Right lobe of liver (tissue), 6 donors: ENCODE results near the gene C1QTNF8. TPM values are rescaled to one million over a fixed set of nuclear protein-coding genes. Genes with fewer than 3 reads are reported as not detected.

Source experiments
- ATAC-seq, 4 donors: fragments of 200-7000 bp; cut with Tn5 transposase; one replicate each; pipeline ENCODE4 v1.9.1; 2020; ENCODE audit warnings: mild to moderate bottlenecking in 4 of 4, moderate library complexity in 4 of 4
- DNase-seq, 3 donors: peaks; one replicate each; pipeline ENCODE4 v3.0.0-alpha.2; 2020
- H3K27ac ChIP-seq, 3 donors: fragments of 200-600 bp; one replicate each; pipeline ENCODE4 v1.8.0; 2022
- H3K27me3 ChIP-seq, 2 donors: fragments of 200-600 bp; one replicate each; pipeline ENCODE4 v1.8.0; 2022
- H3K36me3 ChIP-seq, 4 donors: fragments of 200-600 bp; sonication (generic) in 1 of 4; one replicate each; pipeline versions ENCODE4 v1.5.1 to v1.8.0; 2017 to 2022; ENCODE audit warnings: control low read depth in 1 of 4
- H3K4me1 ChIP-seq, 4 donors: fragments of 200-600 bp; sonication (generic) in 1 of 4; one replicate each; pipeline versions ENCODE4 v1.5.1 to v1.8.0; 2017 to 2022; ENCODE audit warnings: control low read depth in 1 of 4
- H3K4me3 ChIP-seq, 3 donors: fragments of 200-600 bp; one replicate each; pipeline ENCODE4 v1.8.0; 2022
- H3K9me3 ChIP-seq, 4 donors: fragments of 200-600 bp; sonication (generic) in 1 of 4; one replicate each; pipeline versions ENCODE4 v1.5.1 to v1.8.0; 2017 to 2022; ENCODE audit warnings: control low read depth in 1 of 4
- POLR2A ChIP-seq: fragments of 450-650 bp; IDR thresholded peaks from one replicate; pipeline ENCODE4 v1.6.1; 2017; ENCODE audit warnings: antibody characterized with exemption, mild to moderate bottlenecking
- WGBS: methylation state at CpG from one replicate; pipeline ENCODE4 v1.1.6; 2018; ENCODE audit warnings: low coverage, low lambda C conversion rate; ENCODE audit not compliant: insufficient coverage; ENCODE audit errors: missing lambda C conversion rate; 5-methylcytosine and 5-hydroxymethylcytosine counted together
- intact Hi-C, 2 donors: fragments of 100-400 bp; cut with DNase I; formaldehyde crosslinking; loops; one replicate each; pipeline versions ENCODE4 v1.11.2 to v1.14.1; 2022
- total RNA-seq, 6 experiments: library from RNA; depleted of rRNA in 2 of 6; stranded (reverse); fragments of >200 nt in 2 of 6; fragmentation: NEBNext Ultra II Directional in 3 of 6; extraction: Animal tissue kit (Norgen Biotek cat#: 25700) in 3 of 6; gene quantifications; one replicate each; pipeline versions ENCODE4 v1.1.0 to v1.2.4, GENCODE V29; 2016 to 2023
- TF ChIP-seq, protein P1 (sequence below), 4 donors: fragments of 200-600 bp in 3 of 4; fragments of 450-650 bp in 1 of 4; IDR thresholded peaks; one replicate each; pipeline versions ENCODE4 v1.5.1 to v1.8.0; 2016 to 2022; ENCODE audit warnings: antibody characterized with exemption in 4 of 4, mild to moderate bottlenecking in 2 of 4
- donor health status: DM: no; HTN: yes; CAD: no.
- donor health status: DM: no; HTN: no; CAD: no.
- donor health status: DM: no; HTN: no; CAD: no.
- donor health status: DM: no; HTN: yes; CAD: no.
- donor health status: DM: no; HTN: yes; CAD: no.

C1QTNF8 gene
- total RNA-seq, 6 experiments from 2014 or later: not detected

DNA sequence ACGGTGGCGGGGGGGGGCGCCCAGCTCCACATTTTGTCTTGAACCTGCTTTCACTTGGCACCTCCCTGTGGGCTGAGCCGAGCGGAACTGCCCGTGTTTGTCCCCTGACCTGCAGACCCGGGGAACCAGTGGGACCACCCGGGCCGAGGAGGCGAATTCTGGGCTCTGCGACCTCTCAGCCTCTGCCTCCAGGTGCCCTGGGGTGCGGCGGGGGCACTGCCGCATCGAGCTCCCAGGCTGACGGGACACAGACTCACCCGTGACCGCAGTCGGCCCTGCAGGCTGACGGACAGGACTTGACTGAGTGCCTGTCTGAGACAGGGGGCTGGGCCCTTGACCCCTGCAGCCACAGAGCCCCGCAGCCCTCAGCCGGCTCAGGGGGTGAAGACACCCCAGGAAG, 11.1 kb upstream of the C1QTNF8 start:
- Histone ChIP-seq H3K27me3 (peaks cover 6 to 10% of the 10 kb centered on the region in 2 donors), H3K27ac (no peak overlapping the region), H3K4me3 (no peak overlapping the region), H3K36me3 (no peaks in the 10 kb centered on the region), H3K9me3 (no peaks in the 10 kb centered on the region), H3K4me1 (peaks cover 0 to 3% (median 2%) of the 10 kb centered on the region in 4 donors)
- ATAC-seq (no peak), DNase-seq (no peak)
- TF ChIP-seq, protein P1, sequence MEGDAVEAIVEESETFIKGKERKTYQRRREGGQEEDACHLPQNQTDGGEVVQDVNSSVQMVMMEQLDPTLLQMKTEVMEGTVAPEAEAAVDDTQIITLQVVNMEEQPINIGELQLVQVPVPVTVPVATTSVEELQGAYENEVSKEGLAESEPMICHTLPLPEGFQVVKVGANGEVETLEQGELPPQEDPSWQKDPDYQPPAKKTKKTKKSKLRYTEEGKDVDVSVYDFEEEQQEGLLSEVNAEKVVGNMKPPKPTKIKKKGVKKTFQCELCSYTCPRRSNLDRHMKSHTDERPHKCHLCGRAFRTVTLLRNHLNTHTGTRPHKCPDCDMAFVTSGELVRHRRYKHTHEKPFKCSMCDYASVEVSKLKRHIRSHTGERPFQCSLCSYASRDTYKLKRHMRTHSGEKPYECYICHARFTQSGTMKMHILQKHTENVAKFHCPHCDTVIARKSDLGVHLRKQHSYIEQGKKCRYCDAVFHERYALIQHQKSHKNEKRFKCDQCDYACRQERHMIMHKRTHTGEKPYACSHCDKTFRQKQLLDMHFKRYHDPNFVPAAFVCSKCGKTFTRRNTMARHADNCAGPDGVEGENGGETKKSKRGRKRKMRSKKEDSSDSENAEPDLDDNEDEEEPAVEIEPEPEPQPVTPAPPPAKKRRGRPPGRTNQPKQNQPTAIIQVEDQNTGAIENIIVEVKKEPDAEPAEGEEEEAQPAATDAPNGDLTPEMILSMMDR (IDR thresholded peaks at IDR 0.05): no peak
- TF ChIP-seq POLR2A: no peak
- intact Hi-C loops: no loop called here
- no CpG with 5 or more reads among the region's 22 CpGs for WGBS

DNA sequence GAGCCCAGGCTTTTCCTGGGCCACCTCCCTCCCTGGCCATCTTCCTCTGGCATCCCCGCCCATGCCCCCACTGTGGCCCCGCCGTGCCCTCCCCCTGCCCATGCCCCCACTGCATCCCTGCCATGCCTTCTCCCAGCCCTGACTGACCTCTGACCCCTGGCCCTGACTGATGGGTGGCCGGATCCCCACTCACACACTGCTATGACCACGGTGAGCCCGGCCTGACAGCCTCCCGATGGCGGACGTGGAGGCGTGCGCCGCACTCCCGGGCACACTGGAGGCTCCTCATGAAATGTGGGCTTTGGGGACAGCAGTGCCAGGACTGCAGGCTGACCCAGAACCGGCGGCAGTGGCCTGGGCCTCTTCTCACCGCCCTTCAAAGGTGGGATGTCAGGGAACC, 10.6 kb upstream of the C1QTNF8 start:
- ATAC-seq (no peak), DNase-seq (no peak)
- H3K27me3 ChIP-seq: peaks cover 6 to 10% of the 10 kb centered on the region in 2 donors
- WGBS: 40% methylated on average over 4 of the region's 16 CpGs
- no peaks in the 10 kb centered on the region for H3K9me3 ChIP-seq
- H3K27ac ChIP-seq: no peak overlapping the region
- H3K36me3 ChIP-seq: no peaks in the 10 kb centered on the region
- TF ChIP-seq, protein P1 (IDR thresholded peaks at IDR 0.05): no peak
- TF ChIP-seq POLR2A: no peak
- H3K4me1 ChIP-seq: peaks cover 0 to 3% (median 2%) of the 10 kb centered on the region in 4 donors
- intact Hi-C loops: no loop called here
- no peak overlapping the region for H3K4me3 ChIP-seq

GRCh38 chr16:1105888-1106620, 10.0 kb upstream of the C1QTNF8 start:
- Histone ChIP-seq H3K27ac (no peak overlapping the region), H3K27me3 (peaks cover 6 to 10% of the 10 kb centered on the region in 2 donors), H3K9me3 (no peaks in the 10 kb centered on the region), H3K36me3 (no peaks in the 10 kb centered on the region), H3K4me1 (peaks cover 0 to 3% (median 2%) of the 10 kb centered on the region in 4 donors), H3K4me3 (no peak overlapping the region)
- DNase-seq (peak; percentile 73 to 76 (median 75)), ATAC-seq (peak; percentile 79 to 87 (median 84))
- TF ChIP-seq, protein P1 (IDR thresholded peaks at IDR 0.05): peak; percentile 78 to 91 (median 88)
- TF ChIP-seq POLR2A: no peak
- WGBS: 47% methylated on average over 3 of the region's 26 CpGs
- intact Hi-C loops: no loop called here

DNA sequence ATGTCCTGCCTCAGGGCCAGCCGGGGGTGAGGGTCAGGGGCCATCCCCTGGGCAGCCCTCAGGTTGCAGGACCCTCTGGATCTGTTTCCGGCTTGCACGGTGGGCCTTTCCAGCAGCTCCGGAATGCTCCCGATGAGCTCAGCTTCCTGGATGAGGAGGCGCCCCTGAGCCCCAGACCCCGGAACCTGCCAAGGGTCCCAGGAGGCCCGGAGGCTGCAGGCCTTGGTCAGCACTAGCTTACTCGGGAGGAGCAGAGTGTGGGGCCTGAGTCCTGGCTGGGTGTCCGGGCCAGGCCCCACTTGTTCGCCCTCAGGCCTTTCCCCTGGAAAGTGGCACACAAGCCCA, 7.6 kb upstream of the C1QTNF8 start:
- Histone ChIP-seq H3K4me1 (peaks cover 0 to 3% (median under 1%) of the 10 kb centered on the region in 4 donors), H3K27me3 (peaks cover 6 to 10% of the 10 kb centered on the region in 2 donors), H3K36me3 (no peaks in the 10 kb centered on the region), H3K4me3 (no peak overlapping the region), H3K9me3 (no peaks in the 10 kb centered on the region), H3K27ac (no peak overlapping the region)
- WGBS: no CpG with 5 or more reads among the region's 11 CpGs
- intact Hi-C loops: no loop called here
- DNase-seq (no peak), ATAC-seq (no peak)
- TF ChIP-seq, protein P1 (IDR thresholded peaks at IDR 0.05): no peak
- no peak for TF ChIP-seq POLR2A
